SW480 (cell line): Measurements from ENCODE around the gene HSPB2.

Source experiments
- DNase-seq: peaks from one replicate; pipeline ENCODE4 v3.0.0-alpha.2; 2016; ENCODE audit warnings: low spot score

Gene HSPB2

DNA sequence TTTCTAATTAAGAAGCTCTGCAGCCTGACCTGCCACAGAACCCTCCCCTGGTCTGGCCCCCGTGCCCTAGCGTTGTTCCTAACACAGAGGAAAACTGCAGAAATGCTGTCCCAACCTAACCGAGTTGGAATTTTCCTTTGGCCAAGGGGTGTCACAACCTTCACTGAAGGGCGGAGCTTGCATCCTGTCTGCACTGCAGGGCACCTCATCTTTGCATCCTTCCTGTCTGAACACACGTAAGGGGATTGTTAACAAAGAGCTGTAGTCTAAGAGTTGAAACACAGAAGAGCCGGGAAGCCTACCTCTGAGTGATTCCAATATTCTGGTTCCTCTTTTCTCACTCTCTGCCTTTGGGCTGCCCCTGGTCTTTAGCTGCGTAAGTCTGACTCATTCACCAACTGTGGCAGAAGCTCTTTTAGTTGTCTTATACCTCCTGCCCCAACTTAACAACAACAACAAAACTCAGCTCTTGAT lies 26.2 kb downstream of the HSPB2 start:
- peak; percentile 30 for DNase-seq

DNA sequence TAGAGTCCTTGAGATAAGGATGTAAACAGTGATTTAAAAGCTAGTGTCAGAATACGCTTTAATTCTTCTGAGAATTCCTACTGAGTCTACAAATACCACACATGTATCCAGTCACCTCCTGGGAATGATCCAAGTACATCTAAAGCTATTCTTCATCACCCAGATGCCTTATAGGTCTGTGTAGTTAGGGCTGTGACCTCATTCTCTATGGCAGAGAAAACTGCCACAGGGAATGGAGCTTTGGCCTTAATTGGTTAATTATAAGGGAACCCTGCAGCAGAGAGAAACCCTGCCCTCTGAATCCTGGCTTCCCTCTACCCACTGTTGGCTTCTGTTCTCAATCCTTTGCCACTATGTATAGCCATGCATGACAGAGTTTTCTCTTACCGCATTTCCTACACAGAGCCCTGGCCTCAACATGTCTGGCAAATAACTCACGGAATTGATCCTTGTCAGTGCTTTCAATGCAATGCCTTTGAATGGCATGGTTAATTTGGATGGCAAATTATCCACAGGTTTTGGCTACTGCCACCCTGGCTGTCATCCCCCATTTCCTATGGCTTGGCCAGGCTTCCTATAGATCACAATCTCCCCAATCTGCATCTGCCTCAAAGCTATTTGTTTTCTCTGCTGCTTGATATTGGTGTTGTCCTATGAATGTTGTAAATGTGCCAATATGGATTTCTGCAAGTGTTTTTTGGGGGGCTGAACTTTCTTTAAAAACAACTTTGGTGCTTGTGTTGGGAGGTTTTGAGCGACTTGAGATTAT lies 27.5 kb downstream of the HSPB2 start:
- no peak for DNase-seq

DNA sequence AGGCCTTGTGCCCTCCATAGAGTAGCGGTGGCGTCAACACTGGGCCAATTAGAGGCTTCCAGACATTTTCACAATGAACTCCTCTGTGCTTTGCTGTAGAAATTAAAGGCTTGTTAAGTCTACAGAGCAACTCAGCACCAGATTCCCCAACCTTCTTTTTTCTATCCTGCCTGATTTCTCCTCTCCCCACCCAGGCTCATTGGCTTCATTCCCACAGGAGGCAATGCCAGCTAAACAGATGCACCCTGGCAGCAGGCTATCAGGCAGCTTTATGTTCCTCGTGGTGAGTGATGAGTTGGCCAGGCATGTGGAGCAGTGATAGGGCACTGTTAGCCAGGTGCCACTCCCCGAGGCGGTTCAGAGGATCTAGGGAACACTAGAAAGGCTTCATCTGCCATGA lies 29.4 kb downstream of the HSPB2 start:
- DNase-seq: no peak

DNA sequence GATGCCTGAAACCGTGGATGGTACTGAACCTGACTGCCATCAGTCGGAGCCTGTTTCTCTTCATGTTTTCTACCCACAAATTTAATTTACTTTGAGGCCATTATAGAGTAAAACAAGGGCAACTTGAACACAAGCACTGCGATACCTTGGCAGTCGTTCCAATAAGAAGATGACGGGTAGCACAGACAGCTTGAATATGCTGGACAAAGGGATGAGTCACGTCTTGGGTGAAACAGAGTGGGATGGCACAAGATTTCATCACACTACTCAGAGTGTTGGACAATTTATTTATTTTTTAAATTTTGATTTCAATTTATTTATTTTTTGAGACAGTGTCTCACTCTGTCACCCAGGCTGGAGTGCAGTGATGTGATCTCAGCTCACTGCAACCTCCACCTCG lies 30.3 kb downstream of the HSPB2 start:
- DNase-seq: peak; percentile 18

DNA sequence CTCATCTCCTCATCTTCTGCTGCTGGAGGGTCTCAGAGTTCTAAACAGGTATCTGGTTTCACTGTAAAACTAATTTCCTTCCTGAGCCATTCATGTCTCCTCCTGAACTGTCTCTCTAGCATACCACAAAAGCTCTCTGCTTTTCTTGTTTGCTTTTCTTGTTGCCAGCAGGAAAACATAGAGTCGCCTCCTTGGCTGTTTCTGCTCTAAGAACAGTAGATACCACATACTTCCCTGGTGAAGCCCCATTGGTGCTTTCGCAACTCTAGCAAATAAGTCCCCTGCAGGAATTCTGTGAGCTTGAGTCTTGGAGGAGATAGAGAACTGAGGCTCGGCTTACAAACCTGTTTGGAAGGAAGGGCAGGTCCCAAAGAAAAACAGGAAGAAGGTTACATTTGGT lies 31.6 kb downstream of the HSPB2 start:
- no peak for DNase-seq

DNA sequence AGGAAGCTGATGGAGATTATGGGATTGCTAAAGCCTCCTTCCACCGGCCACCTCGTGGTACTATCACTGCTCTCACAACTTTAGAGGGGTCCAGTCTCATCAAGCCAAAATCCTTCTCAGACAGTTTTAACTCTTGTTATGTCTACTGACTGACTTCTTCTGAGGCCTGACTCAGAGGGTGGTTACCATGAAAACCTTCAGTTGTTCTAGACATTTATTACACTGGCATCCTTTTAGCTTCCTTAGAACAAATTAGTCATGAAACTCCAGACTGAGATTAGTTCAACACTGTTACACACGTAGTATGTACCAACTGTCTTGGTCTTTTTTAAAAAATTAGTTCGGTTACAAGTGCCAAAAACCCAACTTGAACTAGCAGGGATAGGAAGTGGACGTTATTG lies 32.1 kb downstream of the HSPB2 start:
- no peak for DNase-seq

DNA sequence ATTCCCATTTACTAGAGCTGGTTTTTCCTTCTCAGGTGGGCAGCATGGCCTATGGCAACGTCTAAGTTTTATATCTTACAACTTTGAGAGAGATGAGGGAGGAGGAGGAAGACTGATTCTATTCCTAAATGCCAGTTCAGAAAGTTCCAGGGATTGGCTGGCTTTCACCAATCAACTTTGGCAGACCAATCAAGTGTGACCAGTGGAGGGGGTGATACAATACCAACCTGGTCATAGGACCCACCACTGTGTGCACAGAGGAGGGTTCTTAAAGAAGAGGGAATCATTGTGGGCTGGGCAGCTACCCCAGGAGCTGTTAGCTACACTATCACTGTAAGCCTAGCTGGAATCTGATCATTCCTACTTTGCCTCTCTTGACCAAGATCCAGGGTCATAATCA lies 32.7 kb downstream of the HSPB2 start:
- no peak for DNase-seq

DNA sequence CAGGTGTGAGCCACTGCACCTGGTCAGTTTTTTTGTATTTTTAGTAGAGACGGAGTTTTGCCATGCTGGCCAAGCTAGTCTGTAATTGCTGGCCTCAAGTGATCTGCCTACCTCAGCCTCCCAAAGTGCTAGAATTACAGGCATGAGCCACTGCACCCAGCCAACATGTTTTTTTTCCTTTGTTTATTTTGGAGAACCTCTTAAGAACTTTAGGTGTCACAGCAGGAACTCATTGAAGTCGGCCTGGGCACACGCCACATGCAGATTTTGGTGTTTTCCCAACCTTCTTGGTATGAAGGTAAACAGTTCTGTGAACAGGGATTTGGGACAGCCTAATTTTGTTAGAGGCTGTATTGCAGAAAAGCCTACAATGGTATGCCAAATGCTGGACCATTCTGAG lies 34.0 kb downstream of the HSPB2 start:
- no peak for DNase-seq

DNA sequence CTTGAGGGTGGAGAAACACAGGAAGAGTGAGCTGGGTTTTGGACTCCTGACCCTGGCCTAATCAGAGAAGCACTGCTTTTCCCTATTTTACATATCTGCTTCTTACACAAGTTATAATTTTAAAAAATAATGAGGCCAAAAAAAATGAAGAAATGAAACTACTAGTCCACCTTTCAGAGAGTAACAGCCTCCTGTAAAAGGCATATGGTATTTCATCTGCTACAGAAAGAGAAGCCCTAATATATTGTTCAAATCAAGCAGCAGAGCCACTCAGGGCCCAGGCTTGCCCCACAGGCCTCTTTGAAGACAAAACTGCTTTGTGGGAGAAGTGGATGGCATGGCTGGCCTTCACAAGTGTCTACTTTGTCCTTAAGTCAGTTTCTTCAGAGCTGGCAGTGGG lies 34.6 kb downstream of the HSPB2 start:
- DNase-seq: no peak

DNA sequence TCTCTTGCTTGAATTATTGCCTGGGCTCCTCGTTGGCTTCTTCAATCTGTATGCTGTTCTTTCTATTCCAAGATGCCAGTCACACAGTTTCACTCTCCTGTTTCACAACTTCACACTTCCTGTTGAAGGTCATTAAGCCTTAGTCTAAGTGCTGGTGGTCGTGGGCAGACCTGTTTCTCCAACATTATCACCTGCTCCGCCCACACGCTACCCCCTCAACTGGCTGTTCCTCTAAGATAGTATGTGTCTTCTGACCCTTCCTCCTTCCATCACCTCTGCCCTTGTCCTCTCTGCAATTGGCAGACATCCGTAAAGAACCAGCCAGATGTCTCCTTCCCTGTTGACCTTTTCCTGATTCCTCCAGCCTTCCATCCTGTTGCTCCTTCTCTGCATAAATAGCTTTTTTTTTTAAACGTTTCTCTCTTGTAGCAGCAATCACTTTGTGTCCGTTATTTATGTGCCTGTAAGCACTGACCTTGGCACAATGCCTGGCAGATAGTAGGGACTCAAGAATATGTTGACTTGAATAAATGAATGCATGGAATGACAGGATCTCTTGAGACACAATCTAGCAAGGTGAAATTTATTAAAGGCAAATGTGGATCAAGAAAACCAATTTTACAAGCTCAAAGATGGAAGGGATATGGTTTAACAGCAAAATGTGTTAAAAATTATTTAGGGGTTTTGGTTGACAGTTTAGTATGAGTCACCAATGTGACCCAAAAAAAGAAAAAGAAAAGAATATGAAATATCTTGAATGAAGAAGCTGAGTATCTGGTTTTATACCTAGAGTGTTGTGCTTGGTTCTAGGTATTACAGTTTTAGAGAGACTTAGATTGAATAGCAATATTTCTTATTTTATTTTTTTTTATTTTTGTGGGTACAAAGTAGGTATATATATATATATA lies 37.2 kb downstream of the HSPB2 start:
- DNase-seq: no peak

DNA sequence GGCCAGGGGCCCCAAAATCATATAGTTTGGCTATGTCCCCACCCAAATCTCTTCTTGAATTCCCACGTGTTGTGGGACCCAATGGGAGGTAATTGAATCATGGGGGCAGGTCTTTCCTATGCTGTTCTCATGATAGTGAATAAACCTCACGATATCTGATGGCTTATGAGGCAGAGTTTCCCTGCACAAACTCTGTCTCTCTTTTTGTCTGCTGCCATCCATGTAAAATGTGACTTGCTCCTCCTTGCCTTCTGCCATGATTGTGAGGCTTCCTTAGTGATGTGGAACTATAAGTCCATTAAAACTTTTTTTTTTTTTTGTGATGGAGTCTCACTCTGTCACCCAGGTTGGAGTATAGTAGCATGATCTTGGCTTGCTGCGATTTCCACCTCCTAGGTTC lies 39.0 kb downstream of the HSPB2 start:
- DNase-seq: no peak

DNA sequence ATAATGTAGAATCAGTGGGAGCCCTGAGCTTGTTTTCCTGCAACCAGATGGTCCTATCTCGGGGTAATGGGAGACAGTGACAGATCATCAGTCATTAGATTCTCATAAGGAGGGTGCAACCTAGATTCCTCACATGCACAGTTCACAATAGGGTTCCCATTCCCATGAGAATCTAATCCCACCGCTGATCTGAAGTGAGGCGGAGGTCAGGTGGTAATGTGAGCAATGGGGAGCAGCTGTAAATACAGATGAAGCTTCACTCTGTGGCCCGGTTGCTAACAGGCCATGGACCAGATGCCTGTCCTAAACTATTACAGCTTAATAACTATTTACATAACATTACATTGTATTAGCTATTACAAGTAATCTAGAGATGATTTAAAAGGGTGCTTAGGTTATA lies 41.6 kb downstream of the HSPB2 start:
- DNase-seq: no peak

DNA sequence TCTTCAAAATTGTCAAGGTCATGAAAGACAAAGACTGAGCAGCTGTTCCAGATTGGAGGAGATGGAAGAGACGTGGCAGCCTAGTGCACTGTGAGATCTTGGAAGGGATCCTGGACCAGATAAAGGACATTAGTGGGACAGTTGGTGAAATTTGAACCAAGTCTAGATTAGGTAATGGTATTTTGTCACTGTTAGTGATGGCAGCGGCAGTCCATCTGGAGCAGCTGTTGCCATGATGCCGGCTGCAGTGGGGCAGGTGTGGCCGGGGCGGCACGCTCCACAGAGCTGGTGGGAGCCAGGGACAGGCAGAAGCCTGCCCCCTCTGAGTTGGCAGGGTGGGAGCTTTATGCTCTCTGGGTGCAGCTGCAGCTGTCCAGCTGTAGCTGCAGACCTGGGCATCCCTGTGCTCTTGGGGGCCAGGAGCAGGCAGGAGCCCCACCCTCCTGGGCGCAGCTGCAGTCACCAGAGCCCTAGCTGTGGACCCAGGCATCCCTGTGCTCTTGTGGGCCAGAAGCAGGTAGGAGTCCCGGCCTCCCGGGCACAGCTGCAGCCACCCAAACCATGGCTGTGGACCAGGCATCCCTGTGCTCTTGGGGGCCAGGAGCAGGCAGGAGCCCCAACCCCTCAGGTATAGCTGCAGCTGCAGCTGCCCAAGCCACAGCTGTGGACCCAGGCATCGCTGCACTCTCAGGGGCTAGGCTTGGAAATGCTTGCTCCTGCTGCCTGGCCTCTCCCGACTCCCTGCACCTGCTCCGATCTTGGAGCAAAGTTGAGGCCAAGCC lies 45.3 kb downstream of the HSPB2 start:
- DNase-seq: no peak

DNA sequence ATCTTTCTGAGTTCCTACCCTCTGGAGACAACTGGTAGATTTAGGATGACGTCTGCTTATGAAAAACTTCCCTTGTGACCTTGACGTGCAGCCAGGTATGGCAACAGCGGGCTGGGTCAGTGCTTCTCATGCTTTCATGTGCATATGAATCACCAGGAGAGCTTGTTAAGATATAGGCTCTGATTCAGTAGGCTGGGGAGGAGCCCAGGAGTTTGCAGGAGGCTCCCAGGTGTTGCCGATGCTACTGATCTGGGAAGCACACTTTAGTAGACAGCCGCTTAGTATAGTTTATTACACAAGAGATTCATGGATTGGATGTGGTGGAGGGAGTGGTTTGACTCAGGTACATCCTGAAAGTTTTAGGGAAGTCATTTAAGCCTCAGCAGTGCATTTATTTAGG lies 48.4 kb downstream of the HSPB2 start:
- DNase-seq: peak; percentile 68

DNA sequence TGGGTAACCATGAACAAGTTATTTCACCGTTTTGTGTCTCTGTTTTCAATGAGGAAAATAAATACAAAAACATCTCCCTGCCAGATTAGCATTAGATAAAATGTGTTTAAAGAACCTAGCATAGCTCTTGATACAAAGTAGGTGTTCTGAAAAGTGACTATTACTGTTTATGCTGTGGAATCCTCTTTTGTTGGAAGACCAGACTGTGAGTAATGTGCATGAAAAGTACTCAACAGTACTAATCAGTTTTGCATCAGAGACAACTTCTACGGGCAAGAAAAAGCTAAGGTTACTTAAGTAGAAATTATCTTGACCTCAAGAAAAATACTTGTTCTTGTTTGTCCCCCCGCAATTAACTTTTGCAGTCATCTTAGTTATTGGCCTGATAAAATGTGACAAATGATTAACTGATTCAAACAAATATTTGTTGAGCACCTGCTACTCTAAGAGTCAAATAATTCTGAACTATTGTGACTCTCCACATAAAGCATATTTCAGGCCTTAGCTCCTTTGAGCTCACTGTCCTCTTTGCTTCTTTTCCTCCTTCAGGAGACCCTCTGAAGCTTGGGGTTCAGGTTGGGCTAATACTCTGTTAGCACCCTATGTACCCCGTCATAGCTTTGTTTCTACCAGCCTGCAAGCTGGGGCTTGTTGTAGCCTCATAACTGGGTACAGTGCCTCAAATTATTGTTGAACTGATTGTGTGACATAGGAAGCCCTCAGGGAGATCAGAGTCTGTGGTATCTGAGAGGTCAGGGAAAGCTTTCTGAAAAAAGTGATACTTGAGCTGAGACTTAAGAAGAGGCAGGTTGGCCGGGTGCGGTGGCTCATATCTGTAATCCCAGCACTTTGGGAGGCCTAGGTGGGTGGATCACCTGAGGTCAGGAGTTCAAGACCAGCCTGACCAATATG lies 49.1 kb downstream of the HSPB2 start:
- DNase-seq: no peak
